MM.1S (cell line): ENCODE data around the gene CD320.

Experiments
- EZH2 ChIP-seq: fragments of 300-600 bp; sonication (generic); optimal IDR thresholded peaks from 2 replicates; pipeline ENCODE3; 2017; ENCODE audit warnings: low read depth, mild to moderate bottlenecking, antibody characterized with exemption, low read length, mixed read lengths
- EZH2phosphoT487 ChIP-seq: fragments of 300-600 bp; sonication (generic); IDR thresholded peaks from 2 replicates; pipeline ENCODE4 v1.6.1; 2018; ENCODE audit warnings: antibody characterized with exemption, low read length
- TF ChIP-seq, protein P1 (sequence below): fragments of 300-600 bp; sonication (generic); IDR thresholded peaks from 2 replicates; pipeline ENCODE4 v1.5.1; 2016; ENCODE audit warnings: antibody characterized with exemption, low read length, mixed read lengths

DNA sequence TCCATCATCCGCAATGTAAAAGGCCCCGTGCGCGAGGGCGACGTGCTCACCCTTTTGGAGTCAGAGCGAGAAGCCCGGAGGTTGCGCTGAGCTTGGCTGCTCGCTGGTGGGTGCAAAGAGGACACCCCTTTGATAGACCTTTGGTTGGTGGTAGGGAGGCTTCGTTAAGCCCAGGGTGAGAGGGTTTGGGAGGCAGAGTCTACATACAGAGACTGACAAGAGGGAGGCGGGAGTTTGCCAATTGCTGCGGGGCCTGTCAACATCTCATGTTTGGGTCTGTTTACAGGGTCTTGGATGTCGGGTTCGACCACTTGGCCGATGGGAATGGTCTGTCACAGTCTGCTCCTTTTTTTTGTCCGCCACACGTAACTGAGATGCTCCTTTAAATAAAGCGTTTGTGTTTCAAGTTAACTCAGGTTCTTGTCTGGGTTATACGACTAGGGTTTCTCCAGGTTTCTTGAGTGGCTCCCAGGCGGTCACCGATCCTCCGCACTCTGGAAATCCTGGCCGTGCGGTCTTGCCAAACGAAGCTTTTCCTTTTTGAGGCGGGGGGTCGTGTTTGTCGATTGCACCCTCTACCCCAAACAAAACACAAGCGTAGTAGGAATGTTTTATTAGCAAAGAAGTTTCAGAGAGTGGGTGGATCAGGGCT, 14.0 kb upstream of the CD320 start:
- TF ChIP-seq, protein P1, sequence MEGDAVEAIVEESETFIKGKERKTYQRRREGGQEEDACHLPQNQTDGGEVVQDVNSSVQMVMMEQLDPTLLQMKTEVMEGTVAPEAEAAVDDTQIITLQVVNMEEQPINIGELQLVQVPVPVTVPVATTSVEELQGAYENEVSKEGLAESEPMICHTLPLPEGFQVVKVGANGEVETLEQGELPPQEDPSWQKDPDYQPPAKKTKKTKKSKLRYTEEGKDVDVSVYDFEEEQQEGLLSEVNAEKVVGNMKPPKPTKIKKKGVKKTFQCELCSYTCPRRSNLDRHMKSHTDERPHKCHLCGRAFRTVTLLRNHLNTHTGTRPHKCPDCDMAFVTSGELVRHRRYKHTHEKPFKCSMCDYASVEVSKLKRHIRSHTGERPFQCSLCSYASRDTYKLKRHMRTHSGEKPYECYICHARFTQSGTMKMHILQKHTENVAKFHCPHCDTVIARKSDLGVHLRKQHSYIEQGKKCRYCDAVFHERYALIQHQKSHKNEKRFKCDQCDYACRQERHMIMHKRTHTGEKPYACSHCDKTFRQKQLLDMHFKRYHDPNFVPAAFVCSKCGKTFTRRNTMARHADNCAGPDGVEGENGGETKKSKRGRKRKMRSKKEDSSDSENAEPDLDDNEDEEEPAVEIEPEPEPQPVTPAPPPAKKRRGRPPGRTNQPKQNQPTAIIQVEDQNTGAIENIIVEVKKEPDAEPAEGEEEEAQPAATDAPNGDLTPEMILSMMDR, result no peak
- TF ChIP-seq EZH2, result no peak
- TF ChIP-seq EZH2phosphoT487, result no peak
